NCI-H128 (cell line): ENCODE measurements around the gene PPARD.
"Not testable (repeated sequence)": the region's sequence is repeated elsewhere in the genome, so short reads cannot be mapped to it uniquely, and the experiment has no call there.

Experiments
- DNase-seq: peaks from one replicate; lab custom pipeline; 2025; ENCODE audit not compliant: unreplicated experiment; lab: John Stamatoyannopoulos, UW

PPARD gene

DNA sequence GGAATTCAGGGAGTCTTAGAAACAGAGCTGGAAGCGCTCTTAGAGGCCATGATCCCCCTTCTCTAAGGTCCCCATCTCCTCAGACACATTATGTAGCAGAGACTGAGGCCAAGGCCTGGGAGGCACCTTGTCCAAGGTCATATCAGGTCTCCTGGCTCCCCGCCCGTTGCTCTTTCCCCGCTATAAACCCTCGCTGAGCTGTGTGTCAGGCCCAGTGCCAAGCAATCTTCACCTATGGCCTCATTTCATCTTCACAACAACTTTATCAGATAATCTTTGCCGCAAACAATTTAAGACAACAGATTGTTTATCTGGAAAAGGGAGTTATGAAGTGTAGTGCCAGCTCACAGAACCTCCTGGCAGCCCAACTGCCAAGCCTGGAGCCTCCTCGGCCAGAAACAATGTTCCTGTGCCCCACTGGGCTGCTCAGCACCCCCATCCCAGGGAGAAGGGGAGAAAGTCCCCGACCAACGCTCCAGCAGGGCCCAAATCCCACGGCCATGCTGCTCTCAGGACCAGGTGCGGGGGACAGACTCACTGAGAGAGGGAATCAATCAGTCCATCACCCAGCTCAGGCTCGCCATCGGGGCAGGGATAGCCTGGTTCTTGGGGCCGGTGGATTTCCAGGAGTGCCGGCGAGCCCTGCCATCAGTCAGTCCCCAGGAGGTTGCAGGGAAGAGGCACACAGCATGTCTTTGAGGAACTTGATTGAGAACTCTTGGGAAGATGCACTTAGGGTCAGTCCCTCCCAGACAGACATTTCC, 92.9 kb downstream of the PPARD start:
- no peak for DNase-seq

DNA sequence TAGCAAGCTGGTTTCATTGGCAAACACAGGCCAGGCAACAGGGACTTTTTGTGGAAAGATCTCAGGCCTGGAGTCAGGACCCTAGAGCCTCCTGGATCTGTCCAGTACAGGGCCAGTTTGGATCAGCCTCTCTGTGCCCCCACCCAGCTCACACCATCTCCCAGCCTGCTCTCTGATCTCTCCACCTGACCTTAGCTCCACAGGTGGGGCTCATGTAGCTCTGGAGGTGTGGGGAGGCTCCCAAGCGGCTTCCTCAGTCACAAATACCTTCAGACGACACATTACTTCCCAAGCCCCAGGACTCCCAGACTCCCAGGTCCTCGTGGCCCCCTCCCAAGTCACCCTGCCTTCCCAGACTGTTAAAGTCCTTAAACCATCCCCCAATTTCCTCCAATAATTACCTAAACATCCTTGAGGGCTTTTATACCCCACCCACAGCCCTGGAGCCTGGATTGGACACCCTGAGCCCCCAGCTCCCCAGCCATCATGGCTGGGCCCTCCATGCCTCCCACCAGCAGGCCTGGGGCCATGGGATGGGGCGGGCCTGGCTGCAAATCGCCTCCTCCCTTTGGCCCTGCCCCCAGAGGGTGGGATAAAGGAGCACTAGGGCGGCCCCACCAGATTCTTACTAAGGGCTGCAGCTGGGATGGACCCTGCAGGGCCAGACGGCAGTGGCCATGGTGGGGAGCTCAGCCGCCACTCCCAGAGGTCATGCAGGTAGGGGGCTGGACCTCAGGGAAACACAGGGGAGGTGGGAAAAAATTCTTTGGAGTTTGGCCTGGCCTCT, 93.9 kb downstream of the PPARD start:
- DNase-seq, result no peak

DNA sequence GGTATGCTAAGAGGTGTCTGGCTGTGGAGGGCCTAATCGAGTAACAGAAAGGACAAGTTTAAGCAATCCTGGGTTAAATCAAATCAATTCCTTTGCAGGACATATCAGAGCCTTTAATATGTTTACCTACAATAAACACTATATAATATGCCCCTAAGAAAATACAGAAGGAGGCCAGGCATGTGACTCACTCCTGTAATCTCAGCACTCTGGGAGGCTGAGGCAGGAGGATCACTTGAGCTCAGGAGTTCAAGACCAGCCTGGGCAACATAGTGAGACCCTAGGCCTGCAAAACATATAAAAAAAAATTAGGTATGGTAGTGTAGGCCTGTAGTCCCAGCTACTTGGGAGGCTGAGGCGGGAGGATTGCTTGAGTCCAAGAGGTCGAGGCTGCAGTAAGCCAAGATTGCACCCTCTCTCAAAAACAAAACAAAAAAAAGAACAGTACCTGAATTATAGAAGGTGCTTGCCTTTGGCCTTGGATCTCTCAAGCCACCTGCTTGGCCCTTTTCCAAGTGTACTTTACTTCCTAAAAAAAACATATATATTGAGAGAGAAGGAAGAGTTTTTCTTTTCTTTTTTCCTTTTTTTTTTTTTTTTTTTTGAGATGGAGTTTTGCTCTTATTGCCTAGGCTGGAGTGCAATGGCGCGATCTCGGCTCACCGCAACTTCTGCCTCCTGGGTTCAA, 96.2 kb downstream of the PPARD start:
- DNase-seq, result not testable (repeated sequence)

DNA sequence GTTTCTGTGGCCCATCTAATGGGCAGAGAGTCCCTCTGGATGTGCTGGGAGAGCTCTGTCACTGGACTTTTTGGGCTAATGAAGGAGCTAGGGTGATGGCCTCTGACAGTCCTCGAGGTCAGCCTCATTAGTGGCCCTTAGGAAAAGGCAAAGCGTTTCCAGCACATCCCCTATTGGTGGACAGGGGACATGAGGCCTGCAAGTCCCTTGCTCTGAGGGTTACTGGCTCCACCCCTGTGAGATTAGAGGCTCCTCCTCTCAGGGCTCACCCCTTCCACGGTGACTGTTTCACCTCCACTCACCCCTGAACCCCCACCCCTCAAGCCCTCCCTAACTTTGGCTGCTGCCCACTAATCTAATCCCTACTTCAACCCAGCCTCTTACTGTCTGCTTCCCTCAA, 97.0 kb downstream of the PPARD start:
- DNase-seq, result no peak

DNA sequence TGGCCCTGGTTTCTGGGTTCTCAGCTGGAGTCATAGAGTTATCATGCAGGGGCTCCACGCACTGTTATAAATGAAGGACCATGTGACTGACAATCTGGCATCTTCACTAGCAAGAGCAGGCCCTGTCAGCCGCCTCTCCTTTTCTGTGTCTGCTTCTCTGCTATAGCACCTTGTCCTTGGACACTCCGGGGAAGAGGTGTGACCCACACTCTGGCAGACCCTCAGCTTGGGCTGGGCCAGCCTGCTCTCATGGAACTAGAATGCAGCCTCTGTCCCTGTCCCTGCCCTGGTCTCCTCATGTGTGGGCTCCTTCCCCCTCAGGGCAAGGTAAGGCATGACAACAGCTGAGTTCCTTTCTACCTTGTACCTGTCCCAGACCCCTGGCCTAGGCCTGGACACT, 98.8 kb downstream of the PPARD start:
- DNase-seq, result no peak

DNA sequence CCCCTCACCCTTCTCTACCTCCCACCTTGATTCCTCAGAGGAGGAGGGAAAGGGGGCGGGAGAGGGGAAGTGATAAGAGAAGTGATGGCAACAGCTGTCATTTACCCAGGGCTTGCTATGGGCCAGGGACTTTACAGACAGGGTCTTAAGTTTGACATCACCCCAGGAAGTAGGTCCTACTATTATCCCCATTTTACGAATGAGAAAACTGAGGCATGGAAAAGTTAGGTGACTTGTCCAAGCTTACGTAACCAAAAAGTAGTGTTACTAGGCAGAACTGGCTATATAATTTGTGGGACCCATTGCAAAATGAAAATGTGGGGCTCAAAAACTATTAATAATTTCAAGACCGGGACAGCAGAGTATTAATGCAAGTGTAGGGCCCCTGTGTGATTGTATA, 99.3 kb downstream of the PPARD start:
- no peak for DNase-seq

DNA sequence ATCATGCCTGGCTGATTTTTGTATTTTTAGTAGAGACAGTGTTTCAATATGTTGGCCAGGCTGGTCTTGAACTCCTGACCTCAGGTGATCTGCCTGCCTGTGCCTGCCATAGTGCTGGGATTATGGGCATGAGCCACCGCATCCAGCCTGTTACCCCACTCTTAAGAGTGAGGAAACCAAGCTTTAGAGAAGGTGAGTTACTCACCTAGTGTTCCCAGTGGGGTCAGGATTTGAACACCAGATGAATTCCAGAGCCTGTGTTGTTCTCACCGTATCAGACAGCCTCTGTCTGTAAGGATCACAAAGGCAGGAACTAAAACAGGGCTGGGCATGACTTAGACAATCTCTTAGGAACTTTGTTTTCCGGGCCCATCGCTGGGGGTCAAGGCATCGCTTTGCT, 100.3 kb downstream of the PPARD start:
- no peak for DNase-seq

DNA sequence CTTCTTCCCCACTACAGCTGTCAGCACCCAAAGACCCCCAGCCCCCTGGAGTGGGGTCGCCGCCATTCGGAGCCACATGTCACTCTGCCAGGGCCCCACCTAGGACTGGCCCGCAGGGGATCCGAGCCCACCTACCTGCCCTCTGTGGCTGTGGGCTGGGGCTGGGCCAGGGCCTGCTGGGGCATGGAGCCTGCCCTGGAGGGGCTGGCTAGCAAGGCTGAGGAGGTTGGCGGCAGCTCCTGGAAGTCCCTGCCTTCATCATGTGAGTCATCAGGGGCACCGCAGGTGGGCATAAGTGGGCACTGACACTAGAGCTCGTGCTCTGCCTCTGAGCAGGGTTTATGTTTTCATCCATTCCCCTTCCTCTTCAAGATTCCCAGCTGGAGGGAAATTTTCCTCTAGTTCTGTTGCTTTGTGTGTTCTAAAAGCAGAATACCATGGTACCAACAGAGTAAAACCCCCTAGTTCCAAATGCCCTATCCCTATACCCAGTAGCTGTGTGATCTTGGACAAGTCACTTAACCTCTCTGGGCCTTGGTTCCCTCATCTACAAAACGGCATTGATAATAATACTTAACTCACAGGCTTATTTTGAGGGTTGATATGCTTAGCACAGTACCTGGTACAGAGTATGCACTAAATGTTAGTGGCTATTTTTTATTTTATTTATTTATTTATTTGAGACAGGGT, 101.1 kb downstream of the PPARD start:
- no peak for DNase-seq

DNA sequence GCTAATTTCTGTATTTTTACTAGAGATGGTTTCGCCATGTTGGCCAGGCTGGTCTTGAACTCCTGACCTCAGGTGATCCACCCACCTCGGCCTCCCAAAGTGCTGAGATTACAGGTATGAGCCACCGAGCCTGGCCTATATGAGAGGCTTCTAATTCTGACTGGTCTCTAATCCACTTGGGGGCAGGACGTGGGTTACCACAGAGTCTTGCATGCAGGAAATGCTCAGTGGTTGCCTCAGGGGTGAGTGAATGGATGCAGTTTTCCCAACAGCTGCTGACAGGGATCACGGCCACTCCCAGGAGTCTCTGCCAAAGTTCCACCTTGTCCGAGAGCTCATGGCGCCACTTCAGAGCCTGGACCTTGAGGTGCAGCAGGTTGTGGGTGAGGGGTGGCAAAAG, 103.3 kb downstream of the PPARD start:
- DNase-seq, result no peak

DNA sequence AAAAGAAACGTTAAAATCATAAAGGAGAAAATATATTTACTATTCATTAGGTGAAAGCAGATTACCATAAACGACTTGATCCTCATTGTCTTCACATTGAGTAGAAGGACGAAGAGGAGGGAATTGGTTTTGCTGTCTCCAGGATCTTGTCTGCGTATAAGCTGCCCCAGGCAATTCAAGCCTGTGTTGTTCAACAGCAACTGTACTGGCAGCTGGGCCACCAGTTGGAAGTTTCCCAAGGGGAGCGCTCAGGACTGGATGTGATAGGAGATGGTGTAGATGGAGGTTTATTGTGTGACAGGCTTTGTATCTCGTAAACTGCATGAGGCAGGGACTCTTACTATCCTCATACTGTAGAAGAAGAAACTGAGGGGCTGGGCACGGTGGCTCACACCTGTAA, 105.8 kb downstream of the PPARD start:
- DNase-seq, result no peak

DNA sequence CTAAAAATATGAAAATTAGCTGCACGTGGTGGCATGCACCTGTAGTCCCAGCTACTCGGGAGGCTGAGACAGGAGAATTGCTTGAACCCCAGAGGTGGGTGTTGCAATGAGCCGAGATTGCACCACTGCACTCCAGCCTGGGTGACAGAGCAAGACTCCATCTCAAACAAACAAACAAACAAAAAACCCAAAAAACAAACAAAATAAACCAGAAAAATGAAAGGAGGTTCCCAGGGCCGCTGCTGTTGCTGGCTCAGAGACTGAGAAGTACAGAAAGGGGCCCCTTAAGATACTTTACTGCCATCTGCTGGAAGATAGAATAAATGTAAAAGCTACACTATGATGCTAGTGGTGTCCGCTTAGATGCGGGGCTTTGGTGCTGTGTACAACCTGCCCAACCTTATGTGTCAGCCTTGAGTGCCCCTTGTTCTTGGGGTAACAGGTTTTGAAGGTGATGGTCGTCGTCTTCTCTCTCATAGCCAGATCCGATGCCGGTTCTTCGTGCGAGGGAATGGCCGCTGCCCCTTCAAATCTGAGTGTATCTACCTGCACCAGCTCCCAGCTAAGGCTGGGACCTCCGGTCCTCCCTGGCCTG, 107.0 kb downstream of the PPARD start:
- no peak for DNase-seq

DNA sequence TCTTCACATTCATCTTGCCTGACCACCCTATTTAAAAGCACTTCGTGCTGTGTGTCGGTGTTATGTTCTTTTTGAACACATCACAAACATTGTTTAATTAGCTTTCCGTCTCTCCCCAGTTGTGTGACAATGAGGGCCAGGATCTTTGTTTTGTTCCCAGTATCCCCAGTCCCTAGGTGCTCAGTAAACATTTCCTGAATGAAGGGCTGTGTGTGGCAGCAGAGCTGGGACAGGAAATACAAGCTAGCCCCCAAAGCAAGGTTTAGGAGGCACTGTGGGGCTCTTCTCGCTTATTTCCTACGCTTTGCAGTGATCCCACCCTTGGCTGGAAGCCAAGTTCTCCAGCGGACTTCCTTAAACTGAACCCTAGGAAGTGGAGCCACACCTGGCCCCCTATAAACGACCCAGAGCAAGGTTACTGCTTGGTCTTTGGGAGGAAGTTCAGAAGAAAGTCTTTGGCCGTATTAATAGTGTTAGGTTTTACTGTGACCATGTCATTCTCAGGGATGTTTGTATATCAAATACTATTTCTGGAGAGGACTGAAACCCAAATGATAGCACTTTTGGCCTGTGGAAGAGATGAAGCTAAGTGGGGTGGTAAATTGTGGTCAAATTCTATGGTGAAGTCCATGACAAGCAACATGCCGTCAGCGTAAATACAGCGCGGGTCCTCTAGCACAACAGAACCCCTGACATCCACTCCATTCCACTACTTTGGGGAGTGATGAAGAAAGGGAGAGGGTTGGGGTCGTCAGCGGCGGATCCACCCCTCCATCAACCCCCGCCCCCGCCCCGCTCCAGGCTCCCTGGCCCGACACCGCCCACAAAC, 109.2 kb downstream of the PPARD start:
- DNase-seq, result no peak

DNA sequence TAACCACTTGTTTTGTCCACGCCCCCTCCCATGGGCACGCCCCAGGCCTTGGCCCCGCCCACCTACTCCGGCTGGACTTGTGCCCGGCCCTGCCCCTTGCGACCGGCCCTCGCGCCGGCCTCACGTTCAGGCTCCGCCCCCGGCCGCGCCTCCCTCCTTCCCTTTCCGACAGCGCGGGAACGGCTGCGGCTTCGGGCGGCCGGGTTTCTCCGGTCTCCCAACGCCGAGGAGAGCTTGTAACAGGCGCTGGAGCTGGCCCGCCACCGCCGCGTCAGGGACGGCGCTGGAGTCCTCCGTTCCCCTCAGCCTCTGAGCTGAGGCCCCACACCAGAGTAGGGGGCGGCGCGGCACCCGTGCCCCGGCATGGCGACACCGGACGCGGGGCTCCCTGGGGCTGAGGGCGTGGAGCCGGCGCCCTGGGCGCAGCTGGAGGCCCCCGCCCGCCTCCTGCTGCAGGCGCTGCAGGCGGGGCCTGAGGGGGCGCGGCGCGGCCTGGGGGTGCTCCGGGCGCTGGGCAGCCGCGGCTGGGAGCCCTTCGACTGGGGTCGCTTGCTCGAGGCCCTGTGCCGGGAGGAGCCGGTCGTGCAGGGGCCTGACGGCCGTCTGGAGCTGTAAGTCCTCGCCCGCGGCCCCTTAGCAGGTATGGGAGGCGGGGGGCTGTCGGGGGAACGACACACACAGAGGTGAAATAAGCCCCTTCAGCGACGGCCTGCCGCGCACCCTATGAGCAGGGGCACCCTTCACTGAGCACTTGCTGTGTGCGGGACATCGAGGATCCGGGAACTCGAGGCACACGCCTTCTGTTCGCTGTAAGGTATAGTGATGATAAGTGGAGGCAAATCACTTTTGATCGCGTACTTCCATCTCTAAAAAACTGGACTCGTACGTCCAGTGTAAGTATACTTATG, 110.1 kb downstream of the PPARD start, which contains the start of gene FANCE:
Gene FANCE, plus strand, starts transcription at position 156 of the 908 bp plus-strand sequence. Its CDS starts 208 bp downstream, at position 364.
- DNase-seq, result peak; percentile 77

DNA sequence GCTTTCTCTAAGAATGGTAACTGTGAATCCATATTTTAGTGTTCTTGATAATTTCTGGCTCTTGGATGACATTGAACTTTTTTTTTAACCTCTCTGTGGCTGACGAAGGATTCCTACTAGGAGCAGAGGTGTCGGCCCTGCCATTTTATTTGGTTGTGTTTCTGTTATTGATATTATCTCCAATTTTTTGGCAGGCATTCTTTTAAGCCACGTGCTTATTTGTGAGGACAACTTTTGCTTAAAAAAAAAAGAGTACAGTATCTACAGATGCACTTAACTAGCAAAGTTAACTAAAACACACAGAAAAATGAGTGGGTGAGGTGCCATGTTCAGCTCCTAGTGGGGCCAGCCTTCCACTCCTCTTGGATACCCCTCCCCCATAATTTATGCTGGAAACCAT, 110.9 kb downstream of the PPARD start:
- DNase-seq, result no peak

DNA sequence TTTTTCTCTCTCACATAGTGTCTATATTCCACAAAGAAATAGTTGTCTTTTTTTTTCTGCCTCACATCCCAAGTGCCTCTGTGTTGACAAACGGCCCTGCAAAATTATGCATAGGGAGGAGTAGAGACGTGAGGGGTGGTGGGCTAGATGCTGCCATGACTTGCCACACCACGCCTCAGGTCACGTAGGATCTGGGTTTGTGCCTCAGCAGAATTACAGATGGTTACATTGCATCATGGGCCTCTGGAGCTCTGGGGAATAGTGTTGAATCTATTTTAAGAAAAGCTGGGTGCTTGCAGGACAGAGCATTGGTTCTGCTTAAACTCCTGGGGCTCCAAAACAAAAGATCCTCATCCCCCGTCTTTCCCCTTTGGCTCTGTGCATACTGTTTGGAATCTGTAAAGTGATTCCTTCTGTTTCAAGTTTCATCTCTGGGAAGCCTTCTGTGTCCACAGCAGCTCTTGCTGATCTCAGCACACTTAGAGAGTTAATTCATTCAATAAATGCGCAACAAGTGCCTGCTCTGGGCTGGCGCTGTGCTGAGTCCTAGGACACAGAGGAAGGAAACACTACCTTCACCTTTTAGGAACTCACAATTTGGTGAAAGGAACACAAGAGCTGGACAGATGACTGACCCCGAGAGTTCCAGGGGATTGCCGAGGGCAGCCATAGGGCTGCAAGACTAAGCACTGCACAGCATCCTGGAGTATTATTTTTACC, 112.2 kb downstream of the PPARD start:
- no peak for DNase-seq

DNA sequence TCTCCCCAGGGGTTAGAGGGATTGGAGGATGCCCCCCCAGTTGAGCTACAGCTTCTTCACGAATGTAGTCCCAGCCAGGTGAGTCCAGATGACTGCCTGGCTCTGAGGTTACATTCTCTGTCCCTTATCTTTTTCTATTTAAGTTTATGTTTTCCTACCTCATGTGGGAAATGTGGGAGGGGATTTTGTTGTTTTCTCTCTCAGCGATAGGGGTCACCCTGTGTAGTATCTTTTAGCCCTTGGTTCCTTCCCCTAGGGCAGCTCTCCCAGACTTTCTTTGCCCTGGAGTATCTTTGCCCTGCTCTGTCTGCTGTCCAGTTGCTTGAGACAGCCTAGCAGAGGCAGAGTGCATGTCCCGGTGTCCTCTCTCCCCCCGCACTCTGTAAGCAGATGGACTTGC, 115.5 kb downstream of the PPARD start:
- no peak for DNase-seq

DNA sequence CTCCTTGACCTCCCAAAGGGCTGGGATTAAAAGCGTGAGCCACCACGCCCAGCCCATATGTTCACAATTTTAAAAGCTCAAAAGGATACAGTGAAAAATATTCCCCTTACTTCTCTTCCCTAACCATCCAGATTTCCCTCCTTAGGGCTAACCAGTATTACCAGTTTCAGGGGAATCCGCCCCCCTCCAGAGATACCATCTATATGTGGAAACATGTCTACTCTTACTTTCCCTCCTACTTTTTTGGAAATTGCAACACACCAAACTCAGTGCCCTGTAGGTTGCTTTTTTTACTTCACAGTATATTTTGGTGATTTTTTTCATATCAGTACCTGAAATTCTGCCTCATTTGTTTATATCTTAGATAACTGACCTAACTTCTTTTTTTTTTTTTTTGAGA, 118.9 kb downstream of the PPARD start:
- no peak for DNase-seq

DNA sequence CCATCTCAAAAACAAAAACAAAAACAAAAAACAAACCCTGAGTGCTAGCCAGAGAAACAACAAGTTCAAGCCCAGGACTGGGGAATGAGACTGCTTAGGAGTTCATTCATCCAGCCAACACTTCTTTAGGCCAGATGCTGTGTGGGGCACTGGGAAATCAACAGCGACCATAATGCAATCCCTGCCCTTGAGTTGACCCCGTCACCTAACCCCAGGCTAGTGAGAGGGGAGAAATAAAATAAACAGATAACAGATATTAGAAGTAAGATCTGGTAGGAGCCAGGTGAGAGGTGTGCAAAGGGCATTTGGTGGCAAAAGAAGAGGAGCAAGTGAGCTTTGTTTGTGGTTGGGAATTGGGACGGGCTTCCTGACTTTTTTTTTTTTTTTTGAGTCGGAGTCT, 120.9 kb downstream of the PPARD start:
- DNase-seq, result no peak
